GM18907 (cell line): ENCODE results near the gene CLASP1.
"Not testable (repeated sequence)": the region's sequence is repeated elsewhere in the genome, so short reads cannot be mapped to it uniquely, and the experiment has no call there.

Source experiments
- ATAC-seq: cut with Tn5 transposase; IDR thresholded peaks from one replicate; pipeline ENCODE4 v1.9.1; 2021; ENCODE audit warnings: mild to moderate bottlenecking, moderate library complexity; ENCODE audit not compliant: unreplicated experiment

Gene CLASP1

DNA sequence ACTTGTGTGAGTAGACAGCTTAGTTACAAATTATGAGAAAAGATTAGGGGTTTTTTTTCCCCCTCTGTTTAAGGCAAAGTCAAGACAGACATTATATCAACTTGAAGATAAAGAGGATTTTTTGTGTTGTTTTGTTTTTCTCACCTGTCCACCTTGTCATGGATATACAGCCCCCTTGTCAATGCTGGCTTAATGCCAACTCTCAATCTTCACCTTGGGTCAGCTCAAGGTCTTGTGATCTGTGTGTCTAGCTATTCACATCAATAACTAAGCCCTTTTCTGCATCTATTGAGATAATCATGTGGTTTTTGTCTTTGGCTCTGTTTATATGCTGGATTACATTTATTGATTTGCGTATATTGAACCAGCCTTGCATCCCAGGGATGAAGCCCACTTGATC, 211.0 kb downstream of the CLASP1 start:
- ATAC-seq, result not testable (repeated sequence)

DNA sequence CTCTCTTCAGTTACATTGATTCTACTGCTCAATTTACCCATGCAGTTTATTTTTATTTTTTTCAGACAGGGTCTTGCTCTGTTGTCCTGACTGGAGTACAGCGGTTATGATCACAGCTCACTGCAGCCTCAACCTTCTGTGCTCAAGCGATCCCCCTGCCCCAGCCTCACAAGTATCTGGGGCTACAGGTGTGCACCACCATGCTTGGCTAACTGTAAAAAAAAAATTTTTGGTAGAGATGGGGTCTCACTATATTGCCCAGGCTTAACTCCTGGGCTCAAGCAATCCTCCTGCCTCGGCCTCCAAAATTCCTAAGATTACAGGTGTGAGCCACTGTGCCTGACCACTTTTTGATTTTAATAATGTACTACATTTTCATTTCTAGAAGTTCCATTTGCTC, 212.3 kb downstream of the CLASP1 start:
- no peak for ATAC-seq

DNA sequence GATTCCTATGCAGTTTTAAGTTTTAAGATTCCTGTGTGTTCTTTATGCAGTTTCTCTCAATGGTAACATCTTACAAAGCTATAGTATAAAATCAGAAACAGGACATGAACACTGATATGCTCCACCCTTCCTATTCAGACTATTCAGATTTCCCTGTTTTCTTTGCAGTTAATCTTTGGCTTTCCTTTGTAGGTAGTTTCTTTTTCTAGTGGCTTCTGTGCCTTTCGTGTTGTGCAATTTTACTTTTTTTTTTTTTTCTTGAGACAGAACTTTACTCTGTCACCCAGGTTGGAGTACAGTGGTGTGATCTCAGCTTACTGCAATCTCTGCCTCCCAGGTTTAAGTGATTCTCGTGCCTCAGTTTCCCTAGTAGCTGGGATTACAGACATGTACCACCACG, 213.5 kb downstream of the CLASP1 start:
- ATAC-seq, result no peak

DNA sequence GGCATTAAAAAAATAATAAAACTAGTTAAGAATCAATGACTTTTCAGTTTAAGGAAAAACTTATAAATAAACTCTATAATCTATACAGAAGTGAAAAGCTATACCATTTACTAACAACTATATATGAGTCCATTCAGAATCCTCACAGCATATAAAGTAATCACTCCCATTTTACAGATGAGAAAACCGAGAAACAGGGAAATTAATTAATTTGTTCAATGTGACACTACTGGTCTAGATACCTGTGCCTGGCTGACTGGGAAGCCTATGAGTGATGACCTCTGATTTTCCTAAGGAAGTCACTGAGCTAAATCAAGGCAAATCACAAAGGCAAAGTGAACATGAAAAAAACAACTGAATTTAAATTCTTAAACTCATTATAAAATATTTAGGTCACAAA, 218.0 kb downstream of the CLASP1 start:
- no peak for ATAC-seq

DNA sequence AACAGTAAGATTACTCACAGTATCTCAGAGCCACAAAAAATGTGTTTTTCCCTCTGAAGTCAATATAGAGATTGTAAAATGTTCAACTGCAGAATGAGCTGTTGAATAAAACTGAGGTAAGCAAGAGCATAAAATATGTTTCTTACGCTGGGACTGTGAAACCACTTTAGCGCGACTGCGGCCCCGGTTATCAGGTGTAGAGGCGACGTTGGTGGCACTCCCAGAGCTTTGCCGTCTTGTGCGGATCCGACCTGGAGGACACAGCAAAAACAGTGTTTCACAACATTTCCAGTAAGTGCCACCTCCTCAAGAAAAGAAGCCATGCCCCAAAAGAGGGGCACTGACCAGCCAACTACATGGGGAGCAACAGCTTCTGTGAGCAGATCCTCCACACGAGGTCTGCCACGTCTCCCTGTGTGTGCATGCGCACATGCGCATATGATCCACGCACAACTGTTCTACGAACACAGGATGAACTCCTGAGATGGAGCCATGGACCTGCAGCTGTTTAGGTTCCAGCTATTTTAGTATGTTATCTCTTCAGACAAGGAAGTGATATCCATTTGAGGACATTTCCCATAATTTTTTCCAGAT, 219.2 kb downstream of the CLASP1 start:
- ATAC-seq, result no peak

DNA sequence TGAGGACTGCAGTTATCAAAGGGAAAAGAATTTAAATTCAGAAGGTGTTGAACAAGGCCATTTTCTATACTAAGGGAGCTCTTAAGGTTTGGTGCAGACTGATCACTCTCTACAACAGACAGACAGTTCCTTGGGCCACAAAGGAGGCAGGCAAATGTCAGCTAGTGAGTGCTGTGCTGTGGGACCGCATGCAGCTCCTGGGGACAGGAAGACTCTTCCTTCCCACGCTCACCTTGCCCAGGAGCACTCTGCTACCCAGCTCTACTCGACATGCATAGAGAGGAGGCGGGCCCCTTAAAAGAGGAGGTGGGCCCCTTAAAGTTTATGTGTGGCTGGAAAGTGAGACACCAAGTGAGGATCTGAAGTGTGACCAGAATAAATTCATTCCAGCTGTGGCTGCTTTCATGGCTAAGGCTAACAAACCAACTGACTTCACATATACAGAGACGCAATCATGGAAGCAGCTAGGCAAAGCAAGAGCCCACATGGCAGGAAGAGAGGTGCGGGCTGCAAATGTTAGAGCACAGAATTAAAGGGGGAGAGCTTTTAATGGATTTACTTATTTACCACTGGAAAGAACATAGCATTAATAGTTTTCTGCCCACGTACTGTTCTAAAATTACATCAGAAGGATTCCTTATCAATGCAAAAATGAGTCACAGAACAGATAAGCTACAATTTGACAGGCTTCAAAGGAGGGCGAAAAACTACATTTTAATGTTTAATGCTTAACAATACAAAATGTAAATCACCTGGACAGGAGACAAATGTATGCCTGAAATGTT, 220.0 kb downstream of the CLASP1 start:
- no peak for ATAC-seq

DNA sequence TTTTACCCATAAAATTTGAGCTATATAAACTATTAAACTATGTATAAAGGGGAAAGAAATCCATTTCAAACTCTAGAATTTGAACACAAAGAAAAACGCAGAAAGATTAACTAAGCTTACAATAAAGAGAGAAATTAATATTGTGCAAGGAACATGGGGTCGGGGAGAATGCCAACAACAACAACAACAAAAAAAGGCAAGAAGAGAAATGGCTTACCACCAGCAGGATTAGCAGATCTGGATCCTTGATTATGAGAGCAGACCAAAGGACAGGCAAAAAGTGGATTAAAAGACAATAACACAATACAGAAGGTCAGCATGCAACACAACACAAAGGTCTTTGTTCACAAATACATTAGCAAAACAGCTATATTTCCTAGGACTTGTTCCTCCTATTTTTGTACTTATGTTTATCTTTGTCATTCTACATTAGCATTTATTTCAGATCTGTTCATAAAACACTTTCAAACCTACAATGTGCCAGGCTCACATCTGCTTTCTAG, 222.0 kb downstream of the CLASP1 start:
- ATAC-seq, result no peak

DNA sequence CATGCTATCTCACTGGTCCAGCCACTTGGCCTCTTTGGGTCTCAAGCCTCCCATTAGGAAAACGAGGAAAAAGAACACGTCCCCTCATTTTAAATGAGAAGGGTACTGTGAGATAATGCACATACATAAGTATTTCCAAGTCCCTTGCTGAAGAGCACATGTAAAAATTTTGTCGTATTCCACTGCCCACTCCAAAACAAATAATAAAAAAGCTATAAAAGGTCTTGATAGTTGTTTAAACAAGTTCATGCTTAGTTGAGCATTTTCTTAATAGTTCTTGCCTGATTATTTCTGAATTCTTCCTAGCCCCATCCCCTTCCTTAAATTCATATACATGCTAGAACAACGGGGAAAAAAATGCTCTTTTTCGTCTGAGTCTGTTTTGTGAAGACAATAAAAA, 228.8 kb downstream of the CLASP1 start:
- ATAC-seq, result no peak

DNA sequence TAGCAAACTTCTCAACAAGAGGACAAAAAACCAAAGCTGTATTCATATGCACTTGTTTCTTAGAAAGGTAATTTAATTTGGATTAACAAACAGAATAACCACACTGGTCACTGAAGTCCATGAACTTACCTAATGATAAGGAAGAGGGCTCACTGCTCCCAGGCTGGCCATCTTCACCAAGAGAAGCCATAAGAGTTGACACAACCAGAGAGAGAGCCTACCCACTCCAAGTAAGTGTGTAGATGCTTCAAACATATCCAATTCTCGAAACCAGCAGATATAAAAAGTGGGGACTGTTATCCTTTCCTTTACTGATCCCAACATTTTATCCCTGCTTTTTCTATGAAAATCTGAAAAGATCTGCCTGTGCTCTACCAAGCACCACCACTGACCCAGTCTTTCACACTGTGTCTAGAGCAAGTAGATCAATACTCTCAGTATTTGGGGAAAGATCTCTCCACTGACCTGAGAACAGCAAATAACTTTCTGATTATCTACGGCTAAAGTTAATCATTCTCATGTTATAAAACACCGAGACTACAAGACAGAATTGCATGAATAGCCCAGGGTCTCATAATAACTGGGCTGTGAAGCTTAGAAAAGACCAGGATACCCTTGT, 230.1 kb downstream of the CLASP1 start:
- ATAC-seq, result no peak

DNA sequence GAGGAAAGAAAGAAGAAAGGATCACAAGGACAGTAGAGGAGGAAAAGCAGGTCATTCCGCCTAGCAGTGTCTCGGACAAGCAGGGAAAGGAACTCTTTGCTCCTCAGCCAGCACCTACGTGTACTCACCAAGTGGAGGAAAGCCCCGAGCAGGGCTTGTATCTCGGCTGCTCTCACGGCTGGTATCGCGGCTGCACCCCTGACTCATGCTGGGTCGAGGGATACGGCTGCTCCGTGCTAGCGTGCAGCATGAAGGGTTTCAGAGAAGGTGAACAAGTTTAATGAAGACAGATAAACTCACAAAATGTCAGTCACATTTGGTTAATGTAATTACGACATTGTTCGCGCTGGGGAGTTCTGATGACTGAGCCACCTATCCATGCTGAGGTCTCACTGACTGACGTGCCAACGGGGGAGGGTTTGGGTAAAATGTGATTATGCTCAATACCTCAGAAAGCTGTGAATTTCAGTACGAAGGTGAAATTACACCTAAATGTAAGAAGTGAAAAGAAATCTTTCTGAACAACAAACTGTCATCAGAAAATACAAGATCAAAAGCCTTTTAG, 230.7 kb downstream of the CLASP1 start:
- no peak for ATAC-seq

DNA sequence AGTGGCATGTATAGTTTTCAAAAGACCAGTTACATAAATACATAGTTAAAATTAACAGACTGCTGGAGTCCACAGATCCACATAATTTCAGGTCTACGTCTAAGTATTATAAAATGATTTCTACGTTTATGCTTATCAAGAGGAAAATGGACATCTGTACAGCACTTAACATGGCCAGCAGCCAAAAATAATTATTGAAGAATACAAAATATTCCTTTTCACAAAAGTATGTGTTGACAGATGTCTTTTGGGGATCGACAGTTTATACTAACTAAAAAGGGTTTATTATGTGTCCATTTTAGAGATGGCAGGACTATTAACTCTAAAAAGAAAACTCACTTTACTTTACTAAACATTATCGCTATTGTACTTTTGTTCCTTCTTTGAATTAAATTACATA, 231.4 kb downstream of the CLASP1 start:
- no peak for ATAC-seq

DNA sequence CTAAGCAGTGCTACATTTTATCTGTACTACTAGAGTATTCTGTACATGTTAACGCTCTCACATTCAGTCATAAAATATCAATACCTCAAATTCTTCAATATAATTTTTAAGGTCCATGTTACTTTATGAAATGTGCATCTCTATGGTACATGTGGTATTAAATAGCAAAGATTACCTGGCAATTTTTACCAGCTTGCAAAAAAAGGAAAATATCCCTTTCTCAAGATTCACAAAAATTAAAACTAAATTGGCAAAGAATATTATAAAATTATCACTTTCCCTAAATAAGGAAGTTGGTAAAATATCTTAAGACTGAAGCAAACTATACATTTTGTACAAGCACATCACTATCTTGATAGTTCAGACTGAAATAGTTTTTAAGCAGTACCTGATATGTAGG, 233.5 kb downstream of the CLASP1 start:
- ATAC-seq, result no peak

DNA sequence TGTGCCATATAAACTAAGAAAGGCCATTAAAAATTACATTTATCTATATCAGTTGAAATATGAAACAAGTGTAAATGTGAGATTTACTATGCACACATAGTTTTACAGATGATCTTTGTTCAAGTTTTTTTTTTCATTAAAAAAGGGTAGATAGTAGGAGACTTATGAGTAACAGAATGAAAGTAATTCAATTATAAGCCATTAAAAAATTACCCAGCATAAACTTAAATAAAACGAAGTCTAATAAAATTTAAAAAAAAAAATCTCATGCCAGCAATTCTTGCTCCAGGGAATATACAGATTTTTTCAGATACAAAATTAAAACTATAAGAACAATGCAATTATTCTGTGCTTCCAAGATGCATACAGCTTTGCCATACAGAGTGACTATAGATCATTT, 236.9 kb downstream of the CLASP1 start:
- no peak for ATAC-seq

DNA sequence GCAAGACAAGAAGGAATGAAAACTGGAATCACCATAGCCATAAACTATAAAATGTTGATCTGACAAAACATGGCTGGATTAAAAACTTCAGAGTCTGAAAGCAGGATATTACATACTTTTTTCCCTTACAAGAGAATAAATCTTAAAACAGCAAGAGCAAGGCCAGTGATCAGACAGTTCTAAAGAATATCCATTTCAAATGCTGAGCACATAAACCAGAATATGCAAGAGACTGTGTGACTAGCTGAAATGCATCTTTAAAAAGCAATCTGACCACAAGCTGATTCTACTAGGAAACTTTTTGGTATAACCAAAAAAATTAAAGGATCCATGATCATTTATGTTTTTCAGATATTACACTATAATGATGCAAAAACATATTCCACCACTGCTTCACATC, 239.3 kb downstream of the CLASP1 start:
- no peak for ATAC-seq

DNA sequence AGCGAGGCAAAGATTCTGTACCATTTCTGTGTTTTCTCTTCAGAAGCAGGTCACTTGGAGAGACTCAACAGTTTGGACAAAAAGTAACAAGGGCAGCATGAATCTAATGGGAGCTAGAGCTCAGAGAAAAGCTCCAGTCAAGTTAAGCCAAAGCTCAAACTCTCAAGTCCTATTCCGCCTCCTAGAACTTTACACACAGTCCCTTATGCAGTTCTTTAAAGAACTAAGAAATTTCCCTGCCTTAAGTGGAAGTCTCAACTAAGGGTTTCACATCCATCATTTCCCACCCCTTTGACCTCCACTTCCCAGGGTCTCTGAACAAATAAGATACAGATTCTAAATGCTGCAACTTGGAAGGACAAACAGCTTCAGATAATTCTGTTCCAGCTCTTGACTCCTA, 239.9 kb downstream of the CLASP1 start:
- no peak for ATAC-seq

DNA sequence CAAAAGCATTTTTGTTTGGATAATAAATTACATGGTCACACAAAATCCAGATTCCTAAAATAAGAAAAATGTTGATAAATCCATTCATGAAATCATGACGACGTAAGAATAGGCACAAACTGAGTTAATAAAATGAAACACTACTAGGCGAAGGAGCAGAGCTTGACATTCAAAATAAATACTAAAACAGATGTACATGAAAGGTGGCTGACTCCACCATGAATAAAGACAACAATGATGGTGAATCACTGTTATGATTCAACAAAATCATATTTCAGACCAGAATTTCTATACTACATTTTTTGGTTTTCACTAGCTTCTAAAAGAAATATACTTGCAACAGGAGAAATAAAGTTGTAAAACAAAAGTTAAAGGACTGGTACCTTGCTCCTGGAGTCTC, 240.6 kb downstream of the CLASP1 start:
- ATAC-seq, result no peak

DNA sequence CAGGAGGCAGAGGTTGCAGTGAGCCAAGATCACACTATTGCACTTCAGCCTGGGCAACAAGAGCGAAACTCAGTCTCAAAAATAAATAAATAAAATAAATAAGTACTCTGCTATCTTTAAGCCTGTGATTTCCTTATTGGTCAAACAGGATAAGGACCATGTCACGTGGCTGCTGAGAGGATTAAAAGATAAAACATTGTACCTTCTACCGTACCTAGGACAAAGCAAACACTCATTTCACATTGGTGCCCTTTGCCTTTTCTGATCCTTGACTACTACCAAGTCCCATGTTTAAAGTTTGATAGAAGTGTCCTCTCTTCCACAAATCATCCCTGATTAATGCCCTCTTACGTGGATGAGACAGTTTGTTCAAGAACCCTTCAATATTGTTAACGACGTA, 244.0 kb downstream of the CLASP1 start:
- no peak for ATAC-seq

DNA sequence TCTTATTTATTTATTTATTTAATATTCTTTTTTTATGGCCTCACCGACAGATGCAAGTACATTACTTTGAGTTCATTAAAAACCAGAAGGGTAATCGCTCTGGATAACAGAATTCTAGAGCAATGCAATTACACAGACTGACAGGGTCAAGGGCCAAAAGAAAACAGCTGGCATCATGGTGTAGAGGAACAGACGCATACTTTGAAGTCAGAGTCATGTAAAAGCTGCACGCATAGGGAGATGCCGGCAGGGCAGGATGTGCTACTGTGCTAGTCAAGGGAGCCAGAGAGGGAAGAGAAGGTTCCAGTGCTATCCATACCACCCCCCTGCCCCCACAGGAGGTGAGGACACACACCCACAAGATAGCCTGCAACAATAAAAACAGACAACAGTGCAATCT, 249.1 kb downstream of the CLASP1 start:
- no peak for ATAC-seq

DNA sequence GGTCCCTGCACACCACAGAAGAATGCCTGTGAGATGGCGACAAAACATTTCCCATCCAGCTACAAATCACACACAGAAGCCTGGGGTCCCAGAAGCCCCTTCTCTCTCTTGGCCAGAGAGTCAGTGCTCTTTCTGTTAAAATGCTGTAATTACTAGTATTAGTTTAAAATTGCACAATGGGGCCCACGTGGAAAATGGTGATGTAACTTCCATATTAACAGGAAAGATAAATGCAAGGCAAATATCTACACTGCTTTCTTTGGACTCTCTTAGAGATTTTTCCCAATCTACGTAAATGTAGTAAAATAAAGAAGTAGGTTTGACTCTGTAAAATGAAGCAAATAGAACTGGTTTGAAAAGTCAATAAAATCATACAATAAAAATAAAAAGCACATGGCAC, 250.4 kb downstream of the CLASP1 start:
- ATAC-seq, result no peak

DNA sequence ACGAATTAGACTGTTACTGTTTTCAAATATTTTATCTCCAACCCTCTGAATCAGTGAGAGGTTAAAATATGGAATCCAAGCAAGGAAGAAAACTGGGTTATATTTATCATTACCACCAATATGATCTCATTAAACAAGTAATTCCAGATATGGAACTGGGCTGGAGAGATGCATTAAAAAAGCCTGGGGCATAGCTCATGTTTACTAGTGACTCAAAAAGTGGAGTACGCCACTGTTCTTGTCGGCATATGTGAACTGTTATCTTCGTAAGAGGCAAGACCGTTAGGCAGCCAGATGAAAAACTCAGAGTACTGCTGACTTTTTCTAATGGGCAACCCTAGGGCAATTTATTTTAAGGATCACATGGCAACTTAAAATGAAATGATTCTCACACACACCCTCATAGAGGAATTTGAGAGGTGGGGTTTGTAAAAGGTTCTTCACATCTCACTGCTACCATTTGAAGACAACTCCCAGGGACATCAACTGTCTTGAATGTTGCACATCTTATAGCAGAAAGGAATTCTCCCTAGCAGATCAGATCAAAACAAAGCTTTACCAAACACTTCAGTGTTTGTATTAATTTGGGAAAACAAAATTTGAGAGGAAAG, 259.1 kb downstream of the CLASP1 start:
- ATAC-seq, result no peak

DNA sequence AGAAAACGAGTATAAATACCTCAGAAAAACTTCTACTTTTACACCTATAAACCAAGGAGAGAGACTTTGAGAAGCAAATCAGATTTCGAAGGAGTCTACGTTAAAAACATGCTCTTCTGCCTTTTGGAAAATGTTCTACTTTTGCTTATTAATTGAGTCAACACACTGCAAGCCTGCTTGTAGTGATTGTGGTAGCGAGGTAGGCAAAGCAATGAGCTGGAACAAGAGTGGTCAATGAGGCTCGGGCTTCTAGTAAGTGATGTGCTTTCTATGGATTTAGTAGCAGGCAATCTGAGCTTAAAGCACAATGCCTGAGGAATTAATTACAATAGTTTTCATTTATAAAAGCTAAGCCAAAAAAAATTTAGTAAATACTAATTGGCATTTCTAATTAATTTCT, 260.9 kb downstream of the CLASP1 start:
- no peak for ATAC-seq
